ENCODE data around the gene AUTS2.

DNA sequence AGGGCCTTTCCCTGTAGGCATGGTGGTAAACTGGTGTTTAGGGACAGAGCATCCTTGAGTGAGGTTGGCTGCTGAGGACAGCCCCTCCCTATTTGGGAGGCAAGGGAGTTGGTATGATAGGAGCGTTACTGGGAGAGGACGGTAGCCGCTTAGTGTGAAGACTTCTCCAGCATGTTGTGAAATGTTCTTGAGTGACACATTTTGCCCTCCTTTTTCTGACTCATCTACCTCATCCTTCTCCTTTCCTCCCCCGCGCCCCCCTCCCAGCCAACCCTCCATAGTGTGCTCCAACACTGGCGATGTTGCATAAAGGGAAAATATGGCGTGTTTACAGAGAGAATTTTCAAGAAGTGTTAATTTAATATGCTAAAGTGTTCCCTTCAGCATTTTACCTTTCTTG lies 888.7 kb downstream of the AUTS2 start:
- TF ChIP-seq, protein P1, sequence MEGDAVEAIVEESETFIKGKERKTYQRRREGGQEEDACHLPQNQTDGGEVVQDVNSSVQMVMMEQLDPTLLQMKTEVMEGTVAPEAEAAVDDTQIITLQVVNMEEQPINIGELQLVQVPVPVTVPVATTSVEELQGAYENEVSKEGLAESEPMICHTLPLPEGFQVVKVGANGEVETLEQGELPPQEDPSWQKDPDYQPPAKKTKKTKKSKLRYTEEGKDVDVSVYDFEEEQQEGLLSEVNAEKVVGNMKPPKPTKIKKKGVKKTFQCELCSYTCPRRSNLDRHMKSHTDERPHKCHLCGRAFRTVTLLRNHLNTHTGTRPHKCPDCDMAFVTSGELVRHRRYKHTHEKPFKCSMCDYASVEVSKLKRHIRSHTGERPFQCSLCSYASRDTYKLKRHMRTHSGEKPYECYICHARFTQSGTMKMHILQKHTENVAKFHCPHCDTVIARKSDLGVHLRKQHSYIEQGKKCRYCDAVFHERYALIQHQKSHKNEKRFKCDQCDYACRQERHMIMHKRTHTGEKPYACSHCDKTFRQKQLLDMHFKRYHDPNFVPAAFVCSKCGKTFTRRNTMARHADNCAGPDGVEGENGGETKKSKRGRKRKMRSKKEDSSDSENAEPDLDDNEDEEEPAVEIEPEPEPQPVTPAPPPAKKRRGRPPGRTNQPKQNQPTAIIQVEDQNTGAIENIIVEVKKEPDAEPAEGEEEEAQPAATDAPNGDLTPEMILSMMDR (IDR thresholded peaks at IDR 0.05) = no peak
- TF ChIP-seq POLR2AphosphoS5 (IDR thresholded peaks at IDR 0.05) = no peak

Data from breast epithelium (tissue), 3 donors.